ENCODE measurements around the gene PCDH9.
"Not testable (repeated sequence)": the region's sequence is repeated elsewhere in the genome, so short reads cannot be mapped to it uniquely, and the experiment has no call there.

Gene PCDH9

DNA sequence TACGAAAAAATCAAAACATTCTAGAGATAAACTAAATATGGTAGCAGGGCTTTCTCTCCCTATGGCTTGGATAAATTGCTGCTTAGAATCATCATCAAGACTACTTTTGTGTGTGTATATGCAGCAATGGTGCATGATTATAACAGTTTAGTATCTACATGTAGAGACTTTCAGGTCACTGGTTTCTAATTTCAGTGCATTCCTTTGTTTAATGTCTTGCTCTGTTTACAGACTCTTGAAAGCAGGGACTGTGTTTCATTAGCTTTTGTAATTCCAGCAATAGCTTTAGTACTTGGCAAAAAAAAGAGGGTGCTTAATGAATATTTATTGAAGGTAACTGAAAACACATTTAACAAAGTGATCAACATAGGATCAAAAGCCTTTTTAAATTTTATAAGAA lies 420.7 kb downstream of the PCDH9 start:
- DNase-seq: no peak

DNA sequence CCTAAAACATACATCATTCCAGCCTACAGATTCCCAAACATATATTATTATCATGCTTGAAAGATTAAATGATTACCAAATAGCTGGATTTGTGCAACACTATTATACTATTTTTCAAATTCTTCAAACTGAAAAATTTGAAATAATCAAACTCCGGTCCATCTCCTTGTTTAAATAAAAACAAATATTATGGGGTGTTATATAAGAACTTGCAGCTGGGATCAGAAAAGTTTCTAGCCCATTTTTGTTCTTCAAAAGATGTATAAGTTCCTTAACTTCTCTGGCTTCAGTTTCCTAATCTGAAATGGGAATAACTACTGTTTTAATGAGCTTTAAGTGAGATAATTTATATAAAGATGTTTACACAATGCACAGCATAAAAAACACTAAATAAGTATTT lies 422.9 kb downstream of the PCDH9 start:
- no peak for DNase-seq

DNA sequence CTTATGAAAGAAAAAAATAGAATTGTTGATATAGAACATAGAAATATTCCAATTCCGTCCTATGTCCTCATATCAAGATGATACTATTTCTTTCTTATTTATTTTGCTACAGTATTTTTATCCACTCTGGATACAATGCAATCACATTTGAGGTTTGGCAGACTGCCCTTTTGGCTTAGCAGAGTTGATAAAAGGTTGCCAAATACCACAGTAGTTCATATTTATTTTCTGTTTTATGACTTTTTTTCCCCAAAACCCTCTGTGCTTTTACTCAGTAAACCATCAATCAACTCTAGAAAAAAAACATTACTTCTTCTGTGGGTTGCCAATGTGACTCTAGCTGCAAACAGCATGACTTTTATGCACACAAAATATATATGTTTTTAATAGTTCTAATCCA lies 424.5 kb downstream of the PCDH9 start:
- no peak for DNase-seq

DNA sequence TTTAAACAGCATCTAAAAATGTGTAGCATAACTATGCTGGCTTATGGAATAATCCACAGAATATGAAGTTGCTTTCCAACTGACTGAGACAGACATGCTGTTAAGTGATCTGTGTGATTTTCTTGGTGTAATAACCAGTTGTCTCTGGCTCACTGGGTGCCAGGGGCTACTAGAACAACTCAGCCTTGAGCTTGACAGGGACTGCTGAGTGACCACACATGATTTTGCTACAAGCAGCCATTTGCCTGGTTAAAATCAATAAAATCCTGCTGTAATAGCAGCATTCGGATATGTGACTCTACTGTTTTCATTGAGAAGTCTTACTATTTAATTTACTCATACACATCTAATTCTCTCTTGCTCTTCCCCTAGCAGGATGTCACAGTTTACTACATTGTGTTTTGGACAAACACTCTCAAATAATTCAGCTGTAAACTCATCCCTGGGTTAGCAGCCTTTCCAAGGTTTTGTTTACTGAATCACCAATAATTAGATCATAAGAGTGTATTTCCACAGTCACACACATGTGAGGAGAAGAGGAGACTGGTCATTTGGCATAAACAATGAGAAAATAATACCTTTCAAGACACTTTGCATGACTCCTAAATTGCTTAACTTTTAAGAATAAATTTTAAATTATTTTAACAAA lies 426.2 kb downstream of the PCDH9 start:
- no peak for DNase-seq

DNA sequence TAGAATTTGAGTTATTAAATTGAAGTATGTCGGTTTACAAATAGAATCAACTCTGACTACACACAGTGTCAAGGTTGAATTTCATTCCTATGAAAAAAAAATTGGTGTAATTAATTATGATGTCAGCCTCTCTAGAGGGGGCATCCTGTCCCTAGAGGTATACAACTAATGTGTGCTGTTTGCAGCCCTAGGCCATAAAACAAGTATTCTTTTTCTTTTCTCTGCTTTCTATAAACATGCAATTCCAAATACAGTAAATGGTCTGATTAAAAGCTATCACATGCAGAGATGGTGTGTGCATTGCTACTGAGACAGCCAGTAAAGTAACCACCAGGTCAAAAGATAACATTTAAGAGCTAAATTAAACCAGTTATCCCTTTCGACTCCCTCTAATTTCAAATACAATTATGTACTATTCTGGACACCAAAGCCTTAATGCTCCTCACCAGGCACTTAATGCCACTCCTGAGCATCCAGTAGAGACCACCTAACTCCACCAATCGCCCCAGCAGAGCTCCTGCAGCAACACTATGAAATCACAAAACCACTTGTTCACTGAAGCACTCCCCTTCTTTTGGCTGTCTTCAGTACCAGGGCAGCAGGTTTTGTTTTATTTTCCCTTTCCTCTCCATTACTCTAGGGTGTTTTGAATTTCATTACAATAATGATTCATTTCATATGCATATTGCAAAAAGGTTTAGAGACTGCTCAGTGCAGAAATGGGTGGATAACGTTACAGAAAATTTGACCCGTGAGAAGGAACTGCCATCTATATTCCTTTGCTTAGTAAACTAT lies 426.9 kb downstream of the PCDH9 start:
- no peak for DNase-seq

DNA sequence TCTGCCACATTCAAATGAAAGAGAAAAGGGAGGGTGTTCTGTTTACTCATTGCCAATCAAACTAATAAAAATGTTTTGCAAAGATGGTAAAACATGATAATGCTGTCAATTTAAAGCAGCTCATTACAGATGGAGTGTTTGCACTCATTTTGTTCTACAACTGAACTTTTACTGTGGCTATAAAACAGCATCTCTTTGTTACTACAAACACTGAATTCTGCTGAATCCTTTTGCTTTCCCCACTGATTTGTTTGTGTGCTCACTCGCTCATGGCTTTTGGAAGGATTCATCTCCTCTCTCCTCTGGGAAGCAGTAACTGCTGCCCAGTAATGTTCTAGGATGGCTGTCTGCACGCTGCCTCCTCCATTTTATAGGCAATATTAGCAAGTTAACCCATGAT lies 434.5 kb downstream of the PCDH9 start:
- no peak for DNase-seq

DNA sequence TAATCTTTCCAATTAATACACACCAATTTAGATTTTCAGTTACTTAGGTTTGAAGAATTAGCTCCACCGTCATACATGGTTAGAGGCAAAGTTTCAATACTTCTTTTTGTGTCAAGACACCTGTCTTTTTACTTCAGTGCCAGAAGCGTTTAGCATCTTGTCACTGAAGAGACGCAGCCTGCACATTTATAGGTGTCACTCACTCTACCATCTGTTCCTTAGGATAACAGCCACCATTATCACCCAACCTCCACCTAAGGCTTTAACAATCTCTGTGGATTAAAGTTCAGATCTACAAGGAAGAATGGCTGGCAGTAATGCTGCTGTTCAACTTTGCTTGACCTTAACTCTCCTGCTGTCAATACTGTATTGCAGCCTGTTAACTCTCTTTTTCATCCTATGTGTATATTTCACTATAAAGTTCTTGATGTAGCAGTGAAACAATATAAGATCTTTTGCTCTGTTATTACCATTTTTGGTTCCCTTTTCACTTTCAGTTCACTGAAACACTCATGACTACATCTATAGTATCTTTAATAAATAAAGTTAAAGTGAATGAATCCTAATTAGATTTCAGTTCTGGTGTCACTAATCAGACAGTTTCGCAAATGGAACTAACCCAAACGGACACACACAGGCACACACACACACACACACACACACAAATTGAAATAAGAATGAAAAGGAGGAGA lies 435.6 kb downstream of the PCDH9 start:
- no peak for DNase-seq

DNA sequence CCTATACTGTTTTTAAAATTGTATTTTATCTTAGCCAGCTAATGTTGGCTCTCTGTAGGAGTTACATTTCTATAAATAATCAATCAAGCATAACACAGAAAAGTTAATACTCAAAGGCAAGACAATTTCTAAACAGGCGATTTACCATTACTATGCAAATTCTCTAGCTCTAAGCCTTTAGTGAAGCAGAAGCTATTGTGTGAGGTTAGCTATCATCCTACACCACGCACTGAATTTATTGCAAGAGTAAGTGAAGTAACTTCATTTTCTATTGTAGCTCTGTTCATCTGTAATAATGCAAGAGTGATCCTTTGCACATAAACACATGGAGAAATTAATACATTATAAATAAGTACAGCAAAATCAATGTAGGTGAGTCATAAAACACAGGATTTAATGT lies 439.3 kb downstream of the PCDH9 start:
- no peak for DNase-seq

DNA sequence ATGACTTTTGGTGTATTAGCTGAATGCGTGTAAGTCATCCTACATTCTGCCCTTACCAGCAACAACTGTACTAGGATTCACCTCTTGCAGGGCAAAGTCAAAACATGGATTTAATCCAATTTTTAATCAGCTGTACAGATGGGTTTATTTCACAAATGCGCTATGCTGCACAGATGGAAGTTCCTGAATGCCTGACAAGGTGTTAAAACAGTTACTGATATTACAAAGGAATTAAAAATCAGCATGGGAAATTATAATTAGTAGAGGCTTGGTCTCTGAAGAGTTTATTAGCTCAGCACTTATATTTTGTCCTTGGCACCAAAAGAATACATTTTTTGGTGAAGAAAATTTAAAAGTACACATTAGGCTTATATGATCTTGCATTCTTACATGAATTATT lies 448.9 kb downstream of the PCDH9 start:
- DNase-seq: no peak

DNA sequence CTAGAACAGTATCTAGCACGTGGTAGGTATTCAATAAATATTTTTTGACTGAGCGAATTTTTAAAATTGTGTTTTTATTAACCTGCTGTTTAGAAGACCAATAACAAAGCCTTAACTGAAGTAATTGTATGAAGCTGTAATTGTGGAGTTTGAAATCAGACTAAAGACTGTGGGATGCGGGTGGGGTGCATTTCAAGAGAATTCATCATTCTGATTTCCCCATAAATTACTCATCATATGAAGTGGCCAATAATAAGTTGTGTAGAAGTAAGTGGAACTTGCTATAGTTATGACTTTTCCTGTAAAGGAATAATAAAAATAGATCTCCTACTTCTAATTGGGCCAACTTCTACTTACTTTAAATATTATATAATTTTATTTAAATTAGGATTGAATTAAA lies 449.3 kb downstream of the PCDH9 start:
- DNase-seq: no peak

DNA sequence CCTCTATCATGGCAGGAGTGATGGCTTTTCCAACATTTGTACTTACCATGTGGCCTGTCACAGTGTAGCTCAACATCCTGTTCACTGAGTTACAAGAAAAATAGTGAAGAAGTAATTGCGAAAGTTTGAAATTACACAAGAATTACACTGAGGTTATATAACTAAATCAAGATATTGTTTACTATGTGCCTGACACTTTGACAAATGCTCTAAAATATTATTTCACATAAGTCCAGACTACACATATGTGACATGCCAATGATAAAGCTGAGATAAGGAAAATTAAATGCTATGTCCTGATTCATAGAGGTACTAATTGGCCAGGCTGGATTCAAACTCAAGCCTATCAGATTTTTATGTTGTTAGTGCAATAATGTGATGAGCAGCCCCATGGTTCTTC lies 451.7 kb downstream of the PCDH9 start:
- DNase-seq: no peak

DNA sequence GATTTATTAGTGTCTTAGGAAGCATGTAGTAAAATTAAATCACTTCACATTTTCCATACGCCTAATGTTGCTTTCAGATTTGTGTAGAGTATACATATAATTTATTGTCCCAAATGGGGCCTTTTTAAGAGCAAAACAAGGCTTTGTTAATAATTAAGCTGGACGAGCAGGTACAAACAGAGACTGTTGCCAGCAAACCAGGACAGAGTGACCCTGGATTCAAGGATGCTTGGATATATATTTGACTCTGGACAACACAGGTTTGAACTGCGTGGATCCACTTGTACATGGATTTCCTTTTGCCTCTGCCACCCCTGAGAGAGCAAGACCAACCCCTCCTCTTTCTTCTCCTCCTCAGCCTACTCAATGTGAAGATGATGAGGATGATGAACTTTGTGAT lies 454.9 kb downstream of the PCDH9 start:
- DNase-seq: no peak

DNA sequence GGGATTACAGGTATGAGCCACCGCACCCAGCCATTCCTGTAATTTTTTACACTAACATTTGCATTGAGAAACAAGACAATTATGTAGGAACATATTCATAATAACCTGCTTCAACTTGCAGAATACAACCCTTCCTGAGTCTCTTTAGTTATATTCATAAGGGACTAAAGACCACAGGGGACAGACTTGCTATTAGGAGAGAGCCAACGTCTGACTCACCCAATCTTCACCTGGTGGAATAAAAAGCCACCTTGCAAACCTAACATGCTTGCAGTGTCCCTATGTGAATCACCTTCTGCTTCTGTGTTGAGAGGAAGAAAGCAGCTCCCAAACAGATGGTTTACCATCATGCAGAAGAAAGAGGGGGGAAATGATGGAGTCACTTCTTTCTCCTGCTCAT lies 456.1 kb downstream of the PCDH9 start:
- DNase-seq: no peak

DNA sequence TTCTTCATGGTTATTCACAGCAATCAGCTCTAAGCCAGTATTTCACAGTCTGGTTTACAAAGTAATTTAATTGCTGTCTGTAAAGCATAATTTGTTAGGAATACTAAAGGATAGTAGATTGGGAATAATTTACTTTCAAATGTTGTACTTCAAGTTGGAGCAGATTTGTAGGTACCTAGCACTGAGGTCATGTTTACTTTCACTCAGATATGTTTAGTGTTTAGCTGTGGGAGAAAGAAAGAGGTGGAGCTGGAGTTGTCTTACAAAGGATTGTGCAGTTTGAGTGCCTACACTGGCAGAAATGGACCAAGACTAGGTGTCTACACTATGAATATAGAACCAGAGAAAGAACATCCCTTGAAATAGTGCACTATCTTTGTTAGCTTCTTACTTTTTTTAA lies 464.6 kb downstream of the PCDH9 start:
- DNase-seq: no peak

DNA sequence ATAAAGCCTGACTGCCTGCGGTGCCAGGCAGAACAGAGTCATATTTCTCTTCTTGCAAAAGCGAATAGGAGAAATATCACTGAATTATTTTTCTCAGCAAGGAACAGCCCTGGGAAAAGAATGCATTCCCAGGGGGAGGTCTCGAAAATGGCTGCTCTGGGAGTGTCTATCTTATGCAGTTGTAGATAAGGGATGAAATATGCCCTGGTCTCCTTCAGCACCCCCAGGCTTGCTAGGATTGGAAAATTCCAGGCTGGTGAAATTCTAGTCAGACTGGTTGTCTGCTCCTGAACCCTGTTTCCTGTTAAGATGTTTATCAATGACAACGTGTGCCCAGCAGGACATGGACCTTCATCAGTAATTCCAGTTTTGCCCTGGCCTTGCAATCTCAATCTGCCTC lies 469.5 kb downstream of the PCDH9 start:
- DNase-seq: not testable (repeated sequence)

DNA sequence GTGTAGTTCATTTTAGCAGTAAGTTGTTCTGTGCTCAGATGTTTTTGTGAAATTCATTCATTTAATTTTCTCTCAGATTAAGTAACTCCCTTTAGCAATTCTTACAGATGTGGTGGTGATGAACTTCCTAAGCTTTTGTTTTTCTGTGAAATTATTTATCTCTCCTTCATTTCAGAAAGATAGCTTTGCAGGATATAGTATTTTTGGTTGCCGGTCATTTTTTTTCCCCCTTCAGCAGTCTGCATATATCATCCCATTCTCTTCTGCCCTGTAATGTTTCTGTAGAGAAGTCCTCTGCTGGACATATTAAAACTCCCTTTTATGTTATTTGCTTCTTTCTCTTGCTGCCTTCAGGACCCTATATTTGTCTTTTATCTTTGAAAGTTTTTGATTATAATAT lies 470.2 kb downstream of the PCDH9 start:
- no peak for DNase-seq

DNA sequence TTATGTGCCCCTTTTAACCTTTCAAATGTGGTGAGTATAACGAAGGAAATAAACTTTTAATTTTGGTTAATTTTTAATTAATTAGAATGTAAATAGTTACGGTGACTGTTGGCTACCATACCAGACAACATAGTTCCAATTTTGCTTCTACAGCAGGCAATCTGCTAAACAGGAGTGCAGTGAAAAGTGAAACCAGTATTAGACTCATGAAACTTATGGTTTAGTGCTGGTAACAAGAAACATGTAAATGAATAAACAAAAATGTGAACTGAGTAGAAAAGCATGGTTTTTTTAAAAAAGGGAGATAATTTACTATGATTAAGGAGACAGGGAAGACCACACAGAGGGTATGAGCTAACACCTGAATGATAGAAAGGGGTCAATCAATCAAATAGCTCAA lies 478.4 kb downstream of the PCDH9 start:
- no peak for DNase-seq

DNA sequence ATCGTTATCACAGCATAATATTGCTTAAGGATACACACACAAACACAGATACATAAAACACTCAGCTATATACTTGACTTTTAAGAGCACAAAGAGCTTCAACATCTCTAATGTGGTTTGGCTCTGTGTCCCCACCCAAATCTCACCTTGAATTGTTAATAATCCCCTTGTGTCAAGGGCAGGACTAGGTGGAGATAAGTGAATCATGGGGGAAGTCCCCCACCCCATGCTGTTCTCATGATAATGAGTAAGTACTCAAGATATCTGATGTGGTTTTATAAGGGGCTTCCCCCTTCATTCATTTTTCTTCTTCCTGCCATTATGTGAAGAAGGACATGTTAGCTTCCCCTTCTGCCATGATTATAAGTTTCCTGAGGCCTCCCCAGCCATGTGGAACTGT lies 481.4 kb downstream of the PCDH9 start:
- no peak for DNase-seq

DNA sequence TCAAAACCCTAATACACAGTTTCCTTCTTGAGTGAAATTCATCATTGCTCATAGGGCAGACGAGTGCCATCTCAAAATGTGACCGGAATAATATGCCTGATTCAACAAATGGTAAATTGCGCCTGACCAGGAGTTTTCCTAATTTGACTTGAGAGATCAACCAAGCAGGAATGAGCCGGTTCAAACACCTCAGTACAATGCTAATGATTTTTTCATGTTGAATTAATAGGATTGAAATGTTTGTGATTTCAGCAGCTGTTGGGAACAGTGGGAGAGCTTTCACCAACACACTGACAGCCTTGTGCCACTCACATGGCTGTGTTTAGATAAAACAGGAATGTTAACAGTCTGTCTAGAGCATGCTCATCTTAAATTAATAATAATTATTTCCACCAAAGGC lies 484.8 kb downstream of the PCDH9 start:
- DNase-seq: no peak

DNA sequence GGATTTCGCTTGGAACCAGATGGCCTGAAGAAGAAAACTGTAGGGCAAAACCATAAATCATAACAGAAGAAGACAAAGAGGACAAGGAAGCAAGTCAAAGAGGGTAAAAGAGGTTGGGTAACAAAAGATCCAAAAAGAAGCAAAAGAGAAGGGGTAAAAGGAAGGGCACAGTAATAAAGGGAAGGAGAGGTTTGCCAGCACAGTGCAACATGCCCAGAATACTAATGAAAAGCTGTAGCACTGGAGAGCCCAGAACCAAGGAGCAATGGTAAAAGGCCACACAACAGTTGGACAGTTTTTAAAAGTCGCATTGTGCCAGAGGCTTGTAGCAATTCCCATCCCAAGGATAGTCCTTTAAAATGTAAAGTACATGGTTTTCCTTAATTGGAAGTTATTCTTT lies 506.6 kb downstream of the PCDH9 start:
- no peak for DNase-seq

DNA sequence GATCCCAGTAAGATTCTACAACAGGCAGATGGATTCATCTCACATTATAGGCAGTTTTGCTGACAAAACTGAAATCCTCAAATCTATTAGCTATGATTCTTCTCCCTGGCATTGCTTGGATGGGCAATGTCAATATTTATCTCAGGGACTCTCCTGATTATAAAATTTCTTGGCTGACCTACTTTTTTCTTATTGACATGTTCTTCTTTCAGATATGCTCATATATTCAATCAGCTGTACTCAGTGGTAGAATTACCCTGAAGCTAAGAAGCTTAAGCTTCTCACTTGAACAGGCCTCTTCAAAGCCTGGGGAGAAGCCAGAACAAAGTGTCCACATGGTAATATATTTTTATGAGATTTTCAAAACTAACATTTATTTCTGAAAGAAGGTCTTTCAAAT lies 513.6 kb downstream of the PCDH9 start:
- no peak for DNase-seq

DNA sequence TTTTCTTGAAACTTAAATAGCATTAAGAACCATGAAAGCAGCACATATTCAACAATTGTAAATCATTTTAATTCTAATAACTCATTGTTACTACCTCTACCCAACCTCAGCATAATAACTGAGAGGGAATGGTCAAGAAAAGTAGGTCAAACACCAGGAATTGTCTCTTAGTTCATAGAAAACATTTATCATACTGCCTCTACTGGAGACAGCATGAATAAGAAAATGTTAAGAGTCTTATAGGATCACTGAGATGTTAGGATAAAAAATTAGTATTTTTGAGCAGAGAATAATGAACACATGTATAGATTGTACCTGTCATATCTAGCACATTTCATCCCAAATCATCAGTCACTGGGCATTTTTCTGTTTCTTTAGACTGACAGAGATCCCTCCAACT lies 515.3 kb downstream of the PCDH9 start:
- DNase-seq: no peak

DNA sequence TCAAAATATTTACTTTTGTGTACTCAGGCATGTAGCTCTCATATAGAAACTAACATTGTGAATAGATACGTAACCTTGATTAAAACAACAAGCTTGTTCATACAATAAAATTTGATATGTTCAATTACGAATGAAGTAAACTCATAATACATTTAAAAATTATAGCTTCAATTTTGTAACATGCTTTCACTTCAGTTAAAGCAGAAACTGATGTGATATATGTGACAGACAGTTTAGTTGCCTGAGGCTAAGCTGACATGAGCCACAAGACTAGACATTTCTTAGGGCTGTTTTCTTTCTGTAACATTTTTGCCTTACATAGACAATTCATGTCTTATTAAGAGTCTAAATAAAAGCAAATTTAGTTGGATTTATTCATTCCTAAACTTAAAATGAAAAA lies 526.0 kb downstream of the PCDH9 start:
- DNase-seq: no peak

DNA sequence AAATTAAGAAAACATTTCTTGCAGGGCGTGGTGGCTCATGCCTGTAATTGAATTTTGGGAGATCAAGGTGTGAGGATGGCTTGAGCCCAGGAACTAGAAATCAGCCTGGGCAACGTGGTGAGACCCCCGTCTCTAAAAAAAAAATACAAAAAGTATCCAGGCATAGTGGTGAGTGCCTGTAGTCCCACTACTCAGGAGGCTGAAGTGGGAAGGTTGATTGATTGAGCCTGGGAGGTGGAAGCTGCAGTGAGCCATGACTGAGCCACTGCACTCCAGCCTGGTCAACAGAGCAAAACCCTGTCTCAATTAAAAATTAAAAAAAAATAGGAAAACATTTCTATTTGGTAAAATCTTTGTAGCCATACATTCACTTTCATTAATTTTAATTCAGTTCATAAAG lies 526.5 kb downstream of the PCDH9 start:
- no peak for DNase-seq
